ENCODE results near the gene HM13.

DNA sequence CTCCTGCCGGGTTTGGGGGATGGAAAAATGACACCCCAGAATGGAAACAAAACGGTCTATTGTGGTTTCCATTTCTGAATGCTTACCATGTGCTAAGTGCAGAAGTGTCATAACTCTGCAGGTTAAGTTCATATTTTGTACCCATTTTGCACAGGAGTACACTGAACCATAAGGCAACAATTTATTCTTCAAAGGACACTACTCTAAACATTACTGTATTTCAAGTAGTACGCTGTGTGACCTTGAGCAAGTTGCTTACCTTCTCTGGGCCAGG is 81.1 kb downstream of the HM13 start:
- TF ChIP-seq, protein P1, sequence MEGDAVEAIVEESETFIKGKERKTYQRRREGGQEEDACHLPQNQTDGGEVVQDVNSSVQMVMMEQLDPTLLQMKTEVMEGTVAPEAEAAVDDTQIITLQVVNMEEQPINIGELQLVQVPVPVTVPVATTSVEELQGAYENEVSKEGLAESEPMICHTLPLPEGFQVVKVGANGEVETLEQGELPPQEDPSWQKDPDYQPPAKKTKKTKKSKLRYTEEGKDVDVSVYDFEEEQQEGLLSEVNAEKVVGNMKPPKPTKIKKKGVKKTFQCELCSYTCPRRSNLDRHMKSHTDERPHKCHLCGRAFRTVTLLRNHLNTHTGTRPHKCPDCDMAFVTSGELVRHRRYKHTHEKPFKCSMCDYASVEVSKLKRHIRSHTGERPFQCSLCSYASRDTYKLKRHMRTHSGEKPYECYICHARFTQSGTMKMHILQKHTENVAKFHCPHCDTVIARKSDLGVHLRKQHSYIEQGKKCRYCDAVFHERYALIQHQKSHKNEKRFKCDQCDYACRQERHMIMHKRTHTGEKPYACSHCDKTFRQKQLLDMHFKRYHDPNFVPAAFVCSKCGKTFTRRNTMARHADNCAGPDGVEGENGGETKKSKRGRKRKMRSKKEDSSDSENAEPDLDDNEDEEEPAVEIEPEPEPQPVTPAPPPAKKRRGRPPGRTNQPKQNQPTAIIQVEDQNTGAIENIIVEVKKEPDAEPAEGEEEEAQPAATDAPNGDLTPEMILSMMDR (IDR thresholded peaks at IDR 0.05): no peak
- TF ChIP-seq EZH2 (IDR thresholded peaks at IDR 0.05; ENCODE audit: borderline replicate concordance, insufficient read depth, low read depth, low read length, poor library complexity, severe bottlenecking): no peak
